CD4-positive, alpha-beta T cell (primary cell): ENCODE results near the gene GPC6. TPM values are rescaled to one million over a fixed set of nuclear protein-coding genes. Genes with fewer than 3 reads are reported as not detected.

ENCODE experiments used
- ATAC-seq: fragments of 200-7000 bp; cut with Tn5 transposase; one replicate; pipeline ENCODE4 v1.10.0; 2022; ENCODE audit warnings: mild to moderate bottlenecking; ENCODE audit not compliant: poor library complexity
- CTCF ChIA-PET: fragments of 350-600 bp; sonication (Branson Sonifier 250); formaldehyde crosslinking; loops from one replicate; lab custom pipeline; 2021; ENCODE audit warnings: antibody characterized with exemption, inconsistent platforms; lab: Charles Lee
- POLR2A ChIA-PET: fragments of 350-600 bp; sonication (Branson Sonifier 250); formaldehyde crosslinking; loops from one replicate; lab custom pipeline; 2021; ENCODE audit warnings: antibody characterized with exemption, inconsistent platforms; lab: Charles Lee
- DNase-seq, 14 experiments: peaks; one replicate each; pipeline ENCODE4 v3.0.0-alpha.2; 2013 to 2020; ENCODE audit warnings: mixed read lengths in 2 of 14
- H3K27ac ChIP-seq, 2 donors: one replicate each; pipeline versions ENCODE4 v1.5.1 to v1.7.0; 2013; ENCODE audit warnings: low read length in 2 of 2, low read depth in 1 of 2, mild to moderate bottlenecking in 1 of 2
- H3K27me3 ChIP-seq, 2 experiments: 1 replicate in 1 of 2; 2 replicates in 1 of 2; pipeline versions ENCODE4 v1.6.1 to v1.7.0; 2013; ENCODE audit warnings: low read length in 2 of 2, control low read depth in 1 of 2, mild to moderate bottlenecking in 1 of 2, moderate library complexity in 1 of 2; ENCODE audit not compliant: insufficient read depth in 2 of 2, control insufficient read depth in 1 of 2
- H3K36me3 ChIP-seq: one replicate; pipeline ENCODE4 v1.6.1; 2013; ENCODE audit warnings: low read length, control low read depth; ENCODE audit not compliant: insufficient read depth
- H3K4me1 ChIP-seq: one replicate; pipeline ENCODE4 v1.6.1; 2013; ENCODE audit warnings: low read length, control low read depth; ENCODE audit not compliant: insufficient read depth
- H3K4me3 ChIP-seq: one replicate; pipeline ENCODE4 v1.5.1; 2013; ENCODE audit warnings: mild to moderate bottlenecking, low read length, moderate library complexity
- H3K9me3 ChIP-seq, 2 experiments: 1 replicate in 1 of 2; 2 replicates in 1 of 2; pipeline versions ENCODE4 v1.6.1 to v1.7.0; 2013; ENCODE audit warnings: low read length in 2 of 2, mild to moderate bottlenecking in 2 of 2, control low read depth in 1 of 2, moderate library complexity in 1 of 2; ENCODE audit not compliant: control insufficient read depth in 1 of 2, insufficient read depth in 1 of 2
- H3K27ac Mint-ChIP-seq: one replicate; pipeline ENCODE4 v1.8.0; 2020; ENCODE audit warnings: mixed read lengths
- H3K27me3 Mint-ChIP-seq: one replicate; pipeline ENCODE4 v1.8.0; 2021; ENCODE audit warnings: mixed read lengths
- H3K36me3 Mint-ChIP-seq: one replicate; pipeline ENCODE4 v1.8.0; 2021; ENCODE audit warnings: low read depth, mixed read lengths
- H3K4me1 Mint-ChIP-seq: one replicate; pipeline ENCODE4 v1.8.0; 2021; ENCODE audit warnings: low read depth, mixed read lengths
- H3K4me3 Mint-ChIP-seq: one replicate; pipeline ENCODE4 v1.8.0; 2020; ENCODE audit warnings: mild to moderate bottlenecking, mixed read lengths
- H3K9me3 Mint-ChIP-seq: one replicate; pipeline ENCODE4 v1.8.0; 2020; ENCODE audit warnings: mixed read lengths
- intact Hi-C, 2 experiments: fragments of 100-400 bp; cut with DNase I in 1 of 2; cut with micrococcal nuclease in 1 of 2; formaldehyde crosslinking; loops; one replicate each; pipeline versions ENCODE4 v1.15.1 to v1.9.0; 2023 to 2025; cut with DNase I, micrococcal nuclease
- total RNA-seq, 174 experiments: library from RNA in 2 of 174; stranded (reverse) in 2 of 174; gene quantifications; one replicate each; pipeline ENCODE4 v1.2.3 and lab custom pipeline; 2021 to 2026
- TF ChIP-seq, protein P1 (sequence below): fragments of 200-600 bp; IDR thresholded peaks from one replicate; pipeline ENCODE4 v1.8.0; 2022; ENCODE audit warnings: antibody characterized with exemption, mild to moderate bottlenecking

Gene GPC6
- total RNA-seq, 2 experiments from 2014 or later, result not detected

DNA sequence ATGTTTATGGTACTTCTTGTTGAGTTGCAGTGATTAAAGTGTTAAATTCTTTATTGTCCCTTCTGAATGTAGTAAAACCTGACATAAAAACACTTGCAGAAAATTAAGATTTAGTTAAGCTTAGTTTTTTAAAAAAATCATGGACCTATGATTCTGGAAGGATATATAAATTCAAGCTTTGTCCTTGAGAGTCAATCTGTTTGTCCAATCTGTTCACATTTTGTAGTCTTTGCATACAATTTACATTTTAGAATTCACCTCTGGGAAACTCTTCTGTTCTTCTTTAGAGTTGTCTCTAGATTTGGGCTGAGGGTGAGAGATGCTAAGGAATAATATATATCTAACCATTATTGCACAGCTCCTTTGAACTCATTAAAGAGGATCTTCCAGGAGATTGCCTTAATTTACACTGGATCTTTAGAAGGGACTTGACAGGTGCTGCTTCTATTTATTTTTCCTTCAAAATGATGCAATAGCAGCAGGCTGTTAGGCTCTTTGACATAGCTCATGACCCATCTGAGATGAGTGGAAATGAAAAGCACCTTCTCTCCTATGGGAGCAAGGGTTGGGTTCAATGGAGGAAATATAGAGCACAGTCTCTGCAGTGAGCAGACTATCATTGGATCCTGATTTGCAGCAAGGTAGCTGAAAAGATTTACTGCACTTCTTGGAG is 433.9 kb downstream of the GPC6 start:
- Mint-ChIP-seq H3K27me3 (no peaks in the 10 kb centered on the region), H3K9me3 (peaks cover 6% of the 10 kb centered on the region), H3K4me1 (no peaks in the 10 kb centered on the region), H3K4me3 (no peak overlapping the region), H3K36me3 (no peaks in the 10 kb centered on the region), H3K27ac (no peak overlapping the region)
- Histone ChIP-seq H3K4me3 (no peak overlapping the region), H3K27me3 (no peaks in the 10 kb centered on the region), H3K36me3 (no peaks in the 10 kb centered on the region), H3K9me3 (no peaks in the 10 kb centered on the region), H3K4me1 (no peaks in the 10 kb centered on the region), H3K27ac (no peak overlapping the region)
- no peak for DNase-seq
- ChIA-PET POLR2A (no interaction called here), CTCF (interaction anchor here (0.6 kb wide), 1 partner anchor 936 kb away, joined by 3 read pairs; no protein-coding TSS in a partner anchor)
- ATAC-seq, result no peak
- intact Hi-C loops, result no loop called here
- TF ChIP-seq, protein P1, sequence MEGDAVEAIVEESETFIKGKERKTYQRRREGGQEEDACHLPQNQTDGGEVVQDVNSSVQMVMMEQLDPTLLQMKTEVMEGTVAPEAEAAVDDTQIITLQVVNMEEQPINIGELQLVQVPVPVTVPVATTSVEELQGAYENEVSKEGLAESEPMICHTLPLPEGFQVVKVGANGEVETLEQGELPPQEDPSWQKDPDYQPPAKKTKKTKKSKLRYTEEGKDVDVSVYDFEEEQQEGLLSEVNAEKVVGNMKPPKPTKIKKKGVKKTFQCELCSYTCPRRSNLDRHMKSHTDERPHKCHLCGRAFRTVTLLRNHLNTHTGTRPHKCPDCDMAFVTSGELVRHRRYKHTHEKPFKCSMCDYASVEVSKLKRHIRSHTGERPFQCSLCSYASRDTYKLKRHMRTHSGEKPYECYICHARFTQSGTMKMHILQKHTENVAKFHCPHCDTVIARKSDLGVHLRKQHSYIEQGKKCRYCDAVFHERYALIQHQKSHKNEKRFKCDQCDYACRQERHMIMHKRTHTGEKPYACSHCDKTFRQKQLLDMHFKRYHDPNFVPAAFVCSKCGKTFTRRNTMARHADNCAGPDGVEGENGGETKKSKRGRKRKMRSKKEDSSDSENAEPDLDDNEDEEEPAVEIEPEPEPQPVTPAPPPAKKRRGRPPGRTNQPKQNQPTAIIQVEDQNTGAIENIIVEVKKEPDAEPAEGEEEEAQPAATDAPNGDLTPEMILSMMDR, result no peak

DNA sequence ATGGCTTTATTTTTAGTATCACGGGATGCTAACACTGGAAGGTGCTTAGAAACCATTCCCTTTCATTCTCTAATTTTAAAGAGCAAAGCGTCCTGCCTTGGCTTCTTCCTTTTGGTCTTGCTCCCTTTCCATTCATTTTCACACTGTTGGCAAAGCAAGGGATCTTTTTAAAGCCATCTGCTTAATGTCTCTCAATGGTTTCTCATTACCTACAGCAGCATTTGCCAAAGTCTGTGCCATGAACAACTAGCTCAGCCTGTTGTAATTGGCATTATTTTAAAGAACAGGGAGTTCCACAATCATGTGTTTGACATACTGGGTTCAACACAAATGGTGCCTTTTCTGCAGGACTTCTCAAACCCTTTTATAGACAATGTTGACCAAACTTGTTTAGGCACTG is 444.3 kb downstream of the GPC6 start:
- ATAC-seq, result no peak
- CTCF ChIA-PET, result interaction anchor here (0.7 kb wide), 1 partner anchor 8 kb away, joined by 3 read pairs; no protein-coding TSS in a partner anchor
- POLR2A ChIA-PET, result no interaction called here
- H3K27me3 Mint-ChIP-seq, result no peaks in the 10 kb centered on the region
- peaks cover 3% of the 10 kb centered on the region for H3K9me3 Mint-ChIP-seq
- H3K36me3 Mint-ChIP-seq, result no peaks in the 10 kb centered on the region
- no peaks in the 10 kb centered on the region for H3K36me3 ChIP-seq
- H3K27me3 ChIP-seq, result no peaks in the 10 kb centered on the region
- TF ChIP-seq, protein P1, result no peak
- H3K27ac ChIP-seq, result no peak overlapping the region
- no peaks in the 10 kb centered on the region for H3K4me1 ChIP-seq
- H3K9me3 ChIP-seq, result peaks cover 0 to 3% of the 10 kb centered on the region in 2 experiments
- no peak overlapping the region for H3K4me3 ChIP-seq
- DNase-seq, result no peak
- intact Hi-C loops, result no loop called here
- H3K27ac Mint-ChIP-seq, result no peak overlapping the region
- no peaks in the 10 kb centered on the region for H3K4me1 Mint-ChIP-seq
- H3K4me3 Mint-ChIP-seq, result no peak overlapping the region

DNA sequence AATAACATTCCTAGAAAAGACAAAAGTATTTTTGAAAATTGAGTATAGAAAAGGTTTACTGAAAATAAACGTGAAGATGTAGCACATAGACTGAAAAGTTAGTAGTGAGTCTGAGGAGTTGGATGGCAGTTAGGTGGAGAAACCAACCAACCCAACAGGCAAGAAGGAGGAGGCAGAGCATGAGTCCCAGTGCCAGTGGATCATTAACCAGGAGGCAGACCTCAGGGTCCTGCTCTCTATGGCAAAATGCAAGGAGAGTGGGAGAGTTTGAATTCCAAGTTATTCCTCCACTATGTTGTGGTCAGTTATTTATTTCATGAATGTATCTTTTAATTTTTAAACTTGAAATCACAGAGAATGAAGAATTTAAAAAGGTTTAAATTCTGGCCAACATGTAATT is 446.4 kb downstream of the GPC6 start:
- Mint-ChIP-seq H3K4me1 (no peaks in the 10 kb centered on the region), H3K36me3 (no peaks in the 10 kb centered on the region), H3K27me3 (no peaks in the 10 kb centered on the region), H3K4me3 (no peak overlapping the region), H3K9me3 (peaks cover 3% of the 10 kb centered on the region), H3K27ac (no peak overlapping the region)
- TF ChIP-seq, protein P1, result no peak
- Histone ChIP-seq H3K9me3 (peaks cover 0 to 3% of the 10 kb centered on the region in 2 experiments), H3K36me3 (no peaks in the 10 kb centered on the region), H3K4me1 (no peaks in the 10 kb centered on the region), H3K27ac (no peak overlapping the region), H3K4me3 (no peak overlapping the region), H3K27me3 (no peaks in the 10 kb centered on the region)
- CTCF ChIA-PET, result no interaction called here
- DNase-seq (no peak), ATAC-seq (no peak)
- POLR2A ChIA-PET, result no interaction called here
- intact Hi-C loops, result no loop called here
